ENCODE results near the gene CACHD1. TPM values are rescaled to one million over a fixed set of nuclear protein-coding genes. Genes with fewer than 3 reads are reported as not detected.

CACHD1 gene
- polyA plus RNA-seq (2013, experiment 1 of 2) = 49.3 TPM
- polyA plus RNA-seq (2013, experiment 2 of 2) = 43.1 TPM

- Histone ChIP-seq H3K27ac (ENCODE audit: low read depth, low read length) (peak within 1 kb of the TSS; percentile 81), H3K4me3 (ENCODE audit: low read length) (peak within 1 kb of the TSS; percentile 86), H3K36me3 (ENCODE audit: insufficient read depth, low read length) (no peaks in the 10 kb centered on the region), H3K9ac (ENCODE audit: low read depth, low read length) (peak within 1 kb of the TSS; percentile 86), H3K4me1 (ENCODE audit: insufficient read depth, low read length) (peaks cover 34% of the 10 kb centered on the region), H3K27me3 (ENCODE audit: insufficient read depth, low read length) (peaks cover 29% of the 10 kb centered on the region), H3K9me3 (ENCODE audit: insufficient read depth, low read depth, low read length) (no peaks in the 10 kb centered on the region)
- under 1% methylated on average over 82 of the region's 82 CpGs for WGBS
Measured at GRCh38 chr1:64469977-64470664, at the start of gene CACHD1. Gene CACHD1 (plus strand): TSS chr1:64470129. CDS start chr1:64470745, 616 bp downstream.

- 94% methylated on average over 4 of the region's 4 CpGs for WGBS
- Histone ChIP-seq H3K27me3 (ENCODE audit: insufficient read depth, low read length) (no peaks in the 10 kb centered on the region), H3K9ac (ENCODE audit: low read depth, low read length) (no peak overlapping the region)
Measured at GRCh38 chr1:64421377-64421776, 48.6 kb upstream of the CACHD1 start.

GRCh38 chr1:64423526-64423925, 46.4 kb upstream of the CACHD1 start:
- WGBS = 75% methylated on average over 4 of the region's 4 CpGs
- H3K9me3 ChIP-seq (ENCODE audit: insufficient read depth, low read depth, low read length) = no peaks in the 10 kb centered on the region
- no peak overlapping the region for H3K9ac ChIP-seq (ENCODE audit: low read depth, low read length)
- no peaks in the 10 kb centered on the region for H3K27me3 ChIP-seq (ENCODE audit: insufficient read depth, low read length)
- H3K36me3 ChIP-seq (ENCODE audit: insufficient read depth, low read length) = no peaks in the 10 kb centered on the region
- no peaks in the 10 kb centered on the region for H3K4me1 ChIP-seq (ENCODE audit: insufficient read depth, low read length)
- H3K4me3 ChIP-seq (ENCODE audit: low read length) = no peak overlapping the region
- no peak overlapping the region for H3K27ac ChIP-seq (ENCODE audit: low read depth, low read length)

More at GRCh38 chr1:64421377-64421776, 48.6 kb upstream of the CACHD1 start:
- Histone ChIP-seq H3K27ac (ENCODE audit: low read depth, low read length) (no peak overlapping the region), H3K36me3 (ENCODE audit: insufficient read depth, low read length) (no peaks in the 10 kb centered on the region), H3K4me3 (ENCODE audit: low read length) (no peak overlapping the region), H3K4me1 (ENCODE audit: insufficient read depth, low read length) (no peaks in the 10 kb centered on the region), H3K9me3 (ENCODE audit: insufficient read depth, low read depth, low read length) (no peaks in the 10 kb centered on the region)

- no peaks in the 10 kb centered on the region for H3K36me3 ChIP-seq (ENCODE audit: insufficient read depth, low read length)
- 89% methylated on average over 1 of the region's 1 CpG for WGBS
- no peaks in the 10 kb centered on the region for H3K27me3 ChIP-seq (ENCODE audit: insufficient read depth, low read length)
- no peak overlapping the region for H3K4me3 ChIP-seq (ENCODE audit: low read length)
- H3K9ac ChIP-seq (ENCODE audit: low read depth, low read length) = no peak overlapping the region
- H3K9me3 ChIP-seq (ENCODE audit: insufficient read depth, low read depth, low read length) = no peaks in the 10 kb centered on the region
- no peak overlapping the region for H3K27ac ChIP-seq (ENCODE audit: low read depth, low read length)
- H3K4me1 ChIP-seq (ENCODE audit: insufficient read depth, low read length) = no peaks in the 10 kb centered on the region
Measured at GRCh38 chr1:64424412-64424811, 45.5 kb upstream of the CACHD1 start.

DNA sequence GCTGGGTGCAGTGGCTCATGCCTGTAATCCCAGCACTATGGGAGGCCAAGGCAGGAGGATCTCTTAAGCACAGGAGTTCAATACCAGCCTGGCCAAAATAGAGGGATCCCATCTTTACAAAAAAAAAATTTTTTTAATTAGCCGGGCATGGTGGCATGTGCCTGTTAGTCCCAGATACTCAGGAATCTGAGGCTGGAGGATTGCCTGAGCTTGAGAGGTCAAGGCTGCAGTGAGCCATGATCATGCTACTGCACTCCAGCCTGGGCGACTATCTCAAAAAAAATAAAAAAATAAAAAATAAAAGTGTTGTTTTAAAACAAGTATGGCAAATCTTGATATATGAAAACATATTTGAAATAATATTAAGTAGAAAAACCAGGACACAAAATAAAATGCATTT, 44.4 kb upstream of the CACHD1 start:
- H3K27ac ChIP-seq (ENCODE audit: low read depth, low read length) = no peak overlapping the region
- H3K4me1 ChIP-seq (ENCODE audit: insufficient read depth, low read length) = no peaks in the 10 kb centered on the region
- H3K36me3 ChIP-seq (ENCODE audit: insufficient read depth, low read length) = no peaks in the 10 kb centered on the region
- no peaks in the 10 kb centered on the region for H3K27me3 ChIP-seq (ENCODE audit: insufficient read depth, low read length)
- H3K9me3 ChIP-seq (ENCODE audit: insufficient read depth, low read depth, low read length) = no peaks in the 10 kb centered on the region
- H3K4me3 ChIP-seq (ENCODE audit: low read length) = no peak overlapping the region
- 98% methylated on average over 1 of the region's 2 CpGs for WGBS
- no peak overlapping the region for H3K9ac ChIP-seq (ENCODE audit: low read depth, low read length)

- Histone ChIP-seq H3K9ac (ENCODE audit: low read depth, low read length) (no peak overlapping the region), H3K4me3 (ENCODE audit: low read length) (no peak overlapping the region), H3K27me3 (ENCODE audit: insufficient read depth, low read length) (no peaks in the 10 kb centered on the region), H3K27ac (ENCODE audit: low read depth, low read length) (no peak overlapping the region), H3K4me1 (ENCODE audit: insufficient read depth, low read length) (no peaks in the 10 kb centered on the region), H3K36me3 (ENCODE audit: insufficient read depth, low read length) (no peaks in the 10 kb centered on the region), H3K9me3 (ENCODE audit: insufficient read depth, low read depth, low read length) (no peaks in the 10 kb centered on the region)
- WGBS = no CpG with 5 or more reads among the region's 2 CpGs
Measured at GRCh38 chr1:64426681-64427080, 43.2 kb upstream of the CACHD1 start.

GRCh38 chr1:64427879-64428278, 42.0 kb upstream of the CACHD1 start:
- Histone ChIP-seq H3K4me3 (ENCODE audit: low read length) (no peak overlapping the region), H3K36me3 (ENCODE audit: insufficient read depth, low read length) (no peaks in the 10 kb centered on the region), H3K9me3 (ENCODE audit: insufficient read depth, low read depth, low read length) (no peaks in the 10 kb centered on the region), H3K27ac (ENCODE audit: low read depth, low read length) (no peak overlapping the region), H3K27me3 (ENCODE audit: insufficient read depth, low read length) (no peaks in the 10 kb centered on the region), H3K4me1 (ENCODE audit: insufficient read depth, low read length) (no peaks in the 10 kb centered on the region), H3K9ac (ENCODE audit: low read depth, low read length) (no peak overlapping the region)
- 63% methylated on average over 3 of the region's 3 CpGs for WGBS

GRCh38 chr1:64433308-64433707, 36.6 kb upstream of the CACHD1 start:
- H3K27ac ChIP-seq (ENCODE audit: low read depth, low read length) = no peak overlapping the region
- no peaks in the 10 kb centered on the region for H3K27me3 ChIP-seq (ENCODE audit: insufficient read depth, low read length)
- H3K4me3 ChIP-seq (ENCODE audit: low read length) = no peak overlapping the region
- WGBS = 97% methylated on average over 5 of the region's 5 CpGs
- no peaks in the 10 kb centered on the region for H3K9me3 ChIP-seq (ENCODE audit: insufficient read depth, low read depth, low read length)
- peaks cover 10% of the 10 kb centered on the region; the same call in 1 of the 2 replicates for H3K4me1 ChIP-seq (ENCODE audit: insufficient read depth, low read length)
- H3K9ac ChIP-seq (ENCODE audit: low read depth, low read length) = no peak overlapping the region
- no peaks in the 10 kb centered on the region for H3K36me3 ChIP-seq (ENCODE audit: insufficient read depth, low read length)

GRCh38 chr1:64433747-64434146, 36.2 kb upstream of the CACHD1 start:
- Histone ChIP-seq H3K9me3 (ENCODE audit: insufficient read depth, low read depth, low read length) (no peaks in the 10 kb centered on the region), H3K36me3 (ENCODE audit: insufficient read depth, low read length) (no peaks in the 10 kb centered on the region), H3K9ac (ENCODE audit: low read depth, low read length) (no peak overlapping the region), H3K27me3 (ENCODE audit: insufficient read depth, low read length) (no peaks in the 10 kb centered on the region), H3K27ac (ENCODE audit: low read depth, low read length) (no peak overlapping the region), H3K4me1 (ENCODE audit: insufficient read depth, low read length) (peaks cover 10% of the 10 kb centered on the region; the same call in 1 of the 2 replicates), H3K4me3 (ENCODE audit: low read length) (no peak overlapping the region)
- WGBS = 57% methylated on average over 3 of the region's 3 CpGs

DNA sequence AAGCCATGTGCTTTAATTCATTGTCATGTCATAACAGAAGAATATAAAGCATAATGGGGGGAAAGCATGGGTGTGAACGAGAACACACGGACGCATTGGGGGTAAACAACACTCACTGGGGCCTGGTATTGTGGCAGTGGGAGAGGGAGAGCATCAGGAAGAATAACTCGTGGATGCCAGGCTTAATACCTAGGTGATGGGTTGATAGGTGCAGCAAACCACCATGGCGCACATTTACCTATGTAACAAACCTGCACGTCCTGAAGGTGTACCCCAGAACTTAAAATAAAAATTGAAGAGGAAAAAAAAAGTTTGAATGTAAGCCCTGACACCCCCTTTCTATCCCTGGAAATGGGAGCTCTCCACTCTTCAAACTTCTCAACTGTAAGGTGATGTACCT, 34.9 kb upstream of the CACHD1 start:
- 89% methylated on average over 6 of the region's 6 CpGs for WGBS
- no peaks in the 10 kb centered on the region for H3K36me3 ChIP-seq (ENCODE audit: insufficient read depth, low read length)
- no peak overlapping the region for H3K27ac ChIP-seq (ENCODE audit: low read depth, low read length)
- peaks cover 10% of the 10 kb centered on the region; the same call in 1 of the 2 replicates for H3K4me1 ChIP-seq (ENCODE audit: insufficient read depth, low read length)
- H3K9me3 ChIP-seq (ENCODE audit: insufficient read depth, low read depth, low read length) = no peaks in the 10 kb centered on the region
- no peaks in the 10 kb centered on the region for H3K27me3 ChIP-seq (ENCODE audit: insufficient read depth, low read length)
- no peak overlapping the region for H3K9ac ChIP-seq (ENCODE audit: low read depth, low read length)
- H3K4me3 ChIP-seq (ENCODE audit: low read length) = no peak overlapping the region

GRCh38 chr1:64437453-64437852, 32.5 kb upstream of the CACHD1 start:
- Histone ChIP-seq H3K27ac (ENCODE audit: low read depth, low read length) (no peak overlapping the region), H3K27me3 (ENCODE audit: insufficient read depth, low read length) (no peaks in the 10 kb centered on the region)
- WGBS = 99% methylated on average over 2 of the region's 2 CpGs

More at GRCh38 chr1:64437453-64437852, 32.5 kb upstream of the CACHD1 start:
- Histone ChIP-seq H3K4me3 (ENCODE audit: low read length) (no peak overlapping the region), H3K4me1 (ENCODE audit: insufficient read depth, low read length) (peaks cover 10% of the 10 kb centered on the region; the same call in 1 of the 2 replicates), H3K9ac (ENCODE audit: low read depth, low read length) (no peak overlapping the region), H3K9me3 (ENCODE audit: insufficient read depth, low read depth, low read length) (no peaks in the 10 kb centered on the region), H3K36me3 (ENCODE audit: insufficient read depth, low read length) (no peaks in the 10 kb centered on the region)

All from HUES64 (cell line).